Kidney (tissue), 14 donors: Measurements from ENCODE around the gene ADGRV1. TPM values are rescaled to one million over a fixed set of nuclear protein-coding genes. Genes with fewer than 3 reads are reported as not detected.

Source experiments
- DNase-seq, 5 donors: peaks; one replicate each; pipeline ENCODE4 v3.0.0-alpha.2; 2013 to 2020
- FAIRE-seq: peaks from 2 replicates; lab custom pipeline; 2012; peaks lifted over from hg19 to GRCh38; lab: Jason Lieb, UNC
- H3K27ac ChIP-seq, 2 donors: one replicate each; pipeline ENCODE4 v1.7.0; 2013; ENCODE audit warnings: low read depth in 2 of 2, low read length in 2 of 2, inconsistent platforms in 1 of 2
- H3K27me3 ChIP-seq: one replicate; pipeline ENCODE4 v1.7.1; 2013; ENCODE audit warnings: low read length, inconsistent platforms; ENCODE audit not compliant: control insufficient read depth, insufficient read depth
- H3K36me3 ChIP-seq, 3 donors: one replicate each; pipeline versions ENCODE4 v1.7.0 to v1.7.1; 2013; ENCODE audit warnings: low read length in 3 of 3, control low read depth in 1 of 3, inconsistent platforms in 1 of 3; ENCODE audit not compliant: insufficient read depth in 3 of 3, control insufficient read depth in 2 of 3
- H3K4me1 ChIP-seq, 3 donors: one replicate each; pipeline versions ENCODE4 v1.7.0 to v1.7.1; 2013; ENCODE audit warnings: low read length in 3 of 3, inconsistent platforms in 1 of 3, low read depth in 1 of 3; ENCODE audit not compliant: control insufficient read depth in 2 of 3, insufficient read depth in 2 of 3
- H3K4me3 ChIP-seq, 3 donors: one replicate each; pipeline versions ENCODE4 v1.7.0 to v1.8.1; 2013; ENCODE audit warnings: low read length in 3 of 3, control low read depth in 1 of 3, inconsistent platforms in 1 of 3
- H3K9ac ChIP-seq, 3 donors: one replicate each; pipeline versions ENCODE4 v1.7.0 to v1.7.1; 2013; ENCODE audit warnings: low read length in 3 of 3, control low read depth in 1 of 3, inconsistent platforms in 1 of 3
- H3K9me3 ChIP-seq, 3 donors: one replicate each; pipeline versions ENCODE4 v1.7.0 to v1.7.1; 2013; ENCODE audit warnings: low read length in 3 of 3, control low read depth in 1 of 3, inconsistent platforms in 1 of 3; ENCODE audit not compliant: control insufficient read depth in 2 of 3, insufficient read depth in 1 of 3
- CTCF ChIP-seq: IDR thresholded peaks from 3 replicates; pipeline ENCODE4 v1.5.1; 2012; ENCODE audit warnings: mild to moderate bottlenecking, moderate library complexity, borderline replicate concordance; ENCODE audit not compliant: insufficient read depth; ENCODE audit errors: extremely low read depth
- intact Hi-C: fragments of 100-400 bp; cut with DNase I; formaldehyde crosslinking; loops from one replicate; pipeline ENCODE4 v1.11.1; 2022
- polyA plus RNA-seq: library from polyadenylated mRNA; stranded (reverse); fragments of 350-450 nt; fragmentation: Illumina TruSeq; extraction: RNeasy Lipid Tissue Mini Kit (QIAGEN cat#74804); gene quantifications from one replicate; pipeline ENCODE4 v1.2.3, GENCODE V29; 2014; ENCODE audit warnings: low read depth, low replicate concordance; ENCODE audit not compliant: insufficient read depth
- total RNA-seq: library from RNA; stranded (reverse); fragmentation: NEBNext Ultra II Directional; extraction: Animal tissue kit (Norgen Biotek cat#: 25700); gene quantifications from one replicate; pipeline ENCODE4 v1.2.1, GENCODE V29; 2021
- donor health status: control.
- donor health status: control.
- donor health status: control.
- donor health status: control.
- donor health status: control.
- donor health status: DM: yes; HTN: yes; CAD: no.
- donor health status: Normal renal cell carcinoma (clear cell type).

Gene ADGRV1
- total and polyA plus RNA-seq, 2 donors from 2014 or later, result 7.0 to 7.3 TPM

GRCh38 chr5:90545511-90545910 lies 13.1 kb upstream of the ADGRV1 start:
- Histone ChIP-seq H3K27me3 (no peaks in the 10 kb centered on the region), H3K4me3 (no peak overlapping the region), H3K27ac (no peak overlapping the region), H3K9me3 (no peaks in the 10 kb centered on the region), H3K36me3 (no peaks in the 10 kb centered on the region), H3K9ac (no peak overlapping the region), H3K4me1 (no peaks in the 10 kb centered on the region)
- TF ChIP-seq CTCF, result no peak
- intact Hi-C loops, result no loop called here
- FAIRE-seq (no peak), DNase-seq (no peak)

GRCh38 chr5:90546216-90546837 lies 12.3 kb upstream of the ADGRV1 start:
- intact Hi-C loops, result no loop called here
- FAIRE-seq, result no peak

GRCh38 chr5:90547072-90547536 lies 11.5 kb upstream of the ADGRV1 start:
- Histone ChIP-seq H3K27ac (no peak overlapping the region), H3K27me3 (no peaks in the 10 kb centered on the region), H3K9ac (no peak overlapping the region), H3K36me3 (no peaks in the 10 kb centered on the region), H3K4me3 (no peak overlapping the region), H3K9me3 (no peaks in the 10 kb centered on the region), H3K4me1 (no peaks in the 10 kb centered on the region)
- intact Hi-C loops, result no loop called here
- no peak for TF ChIP-seq CTCF
- DNase-seq (no peak), FAIRE-seq (no peak)

More at GRCh38 chr5:90546216-90546837, 12.3 kb upstream of the ADGRV1 start:
- DNase-seq, result no peak
- Histone ChIP-seq H3K36me3 (no peaks in the 10 kb centered on the region), H3K4me1 (no peaks in the 10 kb centered on the region), H3K27me3 (no peaks in the 10 kb centered on the region), H3K9me3 (no peaks in the 10 kb centered on the region), H3K4me3 (no peak overlapping the region), H3K27ac (no peak overlapping the region), H3K9ac (no peak overlapping the region)
- TF ChIP-seq CTCF, result no peak
